Stimulated activated CD8-positive, alpha-beta memory T cell treated with anti-CD3 and anti-CD28 coated beads, Interleukin-12 subunit alpha, Interleukin-12 subunit beta, amount 100 ng/mL, for 24 hours (primary cell): ENCODE results near the gene SGSM1.

Experiments
- DNase-seq: peaks from one replicate; pipeline ENCODE4 v3.0.0-alpha.2; 2020; ENCODE audit errors: extremely low read depth

SGSM1 gene

DNA sequence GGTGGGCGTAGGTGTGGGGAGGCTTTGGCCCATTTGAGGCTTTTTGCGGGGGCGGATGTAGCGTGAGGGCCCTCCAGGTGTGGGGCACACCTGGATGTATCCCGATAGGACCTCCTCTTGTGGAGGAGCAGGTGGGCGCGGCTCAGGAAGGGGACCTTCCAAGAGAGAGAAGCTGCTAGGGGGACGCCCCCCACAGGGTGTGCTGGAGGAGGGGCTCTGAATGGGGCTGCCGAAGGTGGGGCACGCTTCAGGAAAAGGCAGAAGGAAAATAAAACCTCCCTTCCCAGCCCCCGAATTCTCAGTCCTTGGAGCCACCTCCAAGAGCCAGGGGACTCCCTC, 621 bp downstream of the SGSM1 start:
- no peak for DNase-seq

DNA sequence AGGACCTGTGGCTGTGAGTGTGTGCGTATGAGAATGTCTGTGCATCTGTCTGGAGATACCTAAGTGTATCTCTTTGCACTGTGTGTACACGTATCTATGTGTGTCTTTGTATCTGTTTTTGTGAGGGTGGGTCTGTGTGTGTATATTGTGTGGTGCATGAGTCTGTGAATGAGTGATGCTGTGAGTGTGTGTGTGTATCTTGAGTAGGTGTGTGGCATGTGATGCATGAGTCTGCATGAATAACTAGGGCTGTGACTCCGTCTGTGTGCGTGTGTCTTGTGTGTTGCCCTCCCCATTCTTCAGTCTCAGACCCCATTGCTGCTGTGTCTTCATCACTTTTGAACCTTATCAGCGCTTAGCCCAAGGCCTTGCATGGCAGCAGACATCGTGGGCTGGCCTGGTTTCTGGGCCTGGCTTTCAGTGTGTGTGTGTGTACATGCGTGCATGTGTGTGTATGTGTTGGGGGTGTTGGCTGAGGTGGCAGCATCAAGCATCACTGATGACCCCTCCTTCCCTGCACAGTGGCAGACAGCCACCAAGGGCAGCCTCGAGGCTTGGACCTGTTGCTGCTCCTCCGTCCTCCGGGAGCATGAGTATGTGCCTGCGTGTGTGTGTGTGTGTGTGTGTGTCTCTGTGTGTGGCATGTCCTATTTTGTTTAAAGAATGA, 1.4 kb downstream of the SGSM1 start:
- DNase-seq = no peak

GRCh38 chr22:24809331-24809730, 3.3 kb downstream of the SGSM1 start:
- DNase-seq = no peak

- DNase-seq = no peak
These were observed 4.2 kb downstream of the SGSM1 start for GRCh38 chr22:24810043-24810749.

GRCh38 chr22:24812950-24813775, 7.2 kb downstream of the SGSM1 start:
- no peak for DNase-seq

DNA sequence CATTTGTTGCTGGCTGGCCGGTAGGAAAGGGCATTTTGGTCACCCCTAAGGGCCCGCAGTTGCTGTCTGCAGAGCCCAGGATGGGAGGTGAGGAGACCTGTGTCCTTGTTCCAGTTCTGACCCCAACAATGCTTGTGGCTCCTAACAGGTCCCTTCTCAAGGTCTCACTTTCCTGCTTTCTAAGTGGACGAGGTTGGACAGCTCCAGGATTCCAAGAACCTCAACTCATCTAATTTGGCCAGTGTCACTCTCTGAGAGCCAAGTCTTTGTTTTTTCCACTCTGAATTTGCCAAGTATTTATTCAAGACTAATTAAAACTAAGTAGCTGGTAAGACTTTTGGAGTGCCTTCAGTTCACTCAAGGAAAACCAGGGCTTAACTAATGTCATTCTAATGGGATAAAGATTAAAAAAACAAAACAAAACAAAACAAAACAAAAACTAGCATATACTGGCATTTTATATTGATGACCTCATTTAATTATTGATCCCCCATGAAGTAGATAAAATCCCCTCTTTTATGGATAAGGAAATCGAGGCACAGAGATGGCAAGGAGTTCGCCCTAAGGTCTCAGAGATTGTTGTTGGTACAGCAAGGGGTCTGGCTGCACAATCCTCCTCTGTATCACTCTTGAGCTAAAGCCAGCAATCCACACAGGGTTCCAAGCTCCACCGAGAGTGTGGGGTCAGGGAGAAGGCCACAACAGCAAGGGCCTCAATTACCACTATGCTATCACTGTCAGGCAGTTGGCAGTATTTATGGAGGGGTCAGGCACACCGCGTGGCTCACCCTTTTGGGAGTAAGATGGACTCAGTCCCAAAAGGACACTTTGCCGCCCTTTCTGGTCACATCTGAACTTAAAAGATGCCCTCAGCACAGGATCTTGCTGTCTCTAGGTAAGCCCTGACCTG, 8.1 kb downstream of the SGSM1 start:
- DNase-seq = no peak

GRCh38 chr22:24816806-24817205, 10.8 kb downstream of the SGSM1 start:
- no peak for DNase-seq

DNA sequence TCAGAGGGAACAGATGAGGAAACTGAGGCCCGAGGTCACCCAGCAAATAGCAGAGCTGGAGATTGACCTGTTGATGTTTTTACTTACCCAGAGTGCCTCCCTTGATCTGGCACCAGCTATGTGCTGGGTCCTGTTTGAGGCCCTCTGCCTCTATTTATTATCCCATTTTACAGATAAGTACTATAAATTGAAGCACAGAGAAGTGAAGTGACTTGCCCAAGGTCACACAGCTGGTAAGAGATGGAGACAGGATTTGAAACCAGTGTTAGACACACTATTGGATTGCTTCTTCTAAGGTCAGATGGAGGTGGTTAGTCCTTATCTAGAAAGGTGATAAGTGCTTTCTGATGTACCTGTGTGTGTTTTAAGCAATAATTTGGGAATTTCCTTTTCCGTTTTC, 13.5 kb downstream of the SGSM1 start:
- no peak for DNase-seq

DNA sequence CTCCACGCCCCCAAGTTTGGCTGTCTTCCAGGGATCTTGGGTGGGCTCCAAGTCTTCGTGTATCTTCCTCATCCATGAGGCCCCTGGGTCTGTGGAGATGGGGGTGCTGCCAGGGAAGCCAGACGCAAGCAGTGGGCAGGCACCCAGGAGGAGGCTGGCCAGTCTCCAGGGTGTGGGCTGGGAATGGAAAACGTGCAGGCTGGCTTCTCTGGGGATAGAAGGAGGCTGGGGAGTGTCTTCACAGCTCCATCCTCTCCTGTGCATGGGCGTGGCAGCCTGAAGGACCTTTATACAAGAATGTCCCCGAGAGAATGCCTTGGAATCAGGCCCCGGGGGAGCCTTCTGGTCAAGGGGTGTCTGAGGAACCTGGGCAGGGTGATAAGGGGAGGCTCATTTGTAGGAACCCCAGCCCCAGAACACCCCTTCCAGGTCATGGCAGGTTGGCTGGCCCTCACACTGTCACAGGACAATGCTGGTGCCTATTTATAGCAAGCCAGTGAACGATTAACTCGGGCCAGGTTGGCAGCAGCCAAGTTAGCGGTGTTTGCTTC, 14.0 kb downstream of the SGSM1 start:
- DNase-seq = no peak

GRCh38 chr22:24822471-24822870, 16.5 kb downstream of the SGSM1 start:
- DNase-seq = no peak

DNA sequence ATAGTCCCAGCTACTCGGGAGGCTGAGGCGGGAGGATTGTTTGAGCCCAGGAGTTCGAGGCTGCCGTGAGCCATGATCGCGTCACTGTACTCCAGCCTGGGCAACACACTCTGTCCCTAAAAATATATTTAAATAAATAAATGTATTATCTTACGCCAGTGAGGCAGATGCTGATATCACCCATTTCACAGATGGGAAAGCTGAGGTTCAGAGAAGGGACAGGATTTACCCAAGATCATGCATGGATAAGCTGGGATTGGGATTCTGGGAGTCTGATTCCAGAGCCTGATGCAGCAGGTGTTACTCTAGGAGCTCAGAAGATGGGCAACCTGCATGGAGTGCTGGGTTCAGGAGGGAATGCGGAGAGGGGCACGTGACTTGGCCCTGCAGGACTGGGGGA, 17.8 kb downstream of the SGSM1 start:
- DNase-seq = no peak

DNA sequence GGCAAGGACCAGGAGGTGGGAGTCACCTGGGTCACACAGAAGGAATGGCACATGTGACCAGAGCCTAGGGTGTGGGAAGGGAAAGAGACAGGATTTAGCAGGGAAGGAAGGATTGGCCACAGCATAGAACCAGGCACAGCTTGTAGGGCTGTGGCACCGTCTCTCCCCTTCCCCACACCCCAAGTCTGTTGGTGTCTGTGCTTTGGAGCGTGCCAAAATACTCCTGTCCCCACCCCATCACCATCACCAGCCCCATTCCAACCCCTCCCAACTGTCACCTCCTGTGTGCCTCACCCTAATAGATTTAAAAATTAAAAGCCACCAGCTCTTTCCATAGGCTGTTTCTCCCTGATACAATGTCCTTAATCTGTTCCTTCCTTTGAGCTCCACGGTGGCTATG, 18.2 kb downstream of the SGSM1 start:
- no peak for DNase-seq

GRCh38 chr22:24824915-24825314, 18.9 kb downstream of the SGSM1 start:
- DNase-seq = no peak

DNA sequence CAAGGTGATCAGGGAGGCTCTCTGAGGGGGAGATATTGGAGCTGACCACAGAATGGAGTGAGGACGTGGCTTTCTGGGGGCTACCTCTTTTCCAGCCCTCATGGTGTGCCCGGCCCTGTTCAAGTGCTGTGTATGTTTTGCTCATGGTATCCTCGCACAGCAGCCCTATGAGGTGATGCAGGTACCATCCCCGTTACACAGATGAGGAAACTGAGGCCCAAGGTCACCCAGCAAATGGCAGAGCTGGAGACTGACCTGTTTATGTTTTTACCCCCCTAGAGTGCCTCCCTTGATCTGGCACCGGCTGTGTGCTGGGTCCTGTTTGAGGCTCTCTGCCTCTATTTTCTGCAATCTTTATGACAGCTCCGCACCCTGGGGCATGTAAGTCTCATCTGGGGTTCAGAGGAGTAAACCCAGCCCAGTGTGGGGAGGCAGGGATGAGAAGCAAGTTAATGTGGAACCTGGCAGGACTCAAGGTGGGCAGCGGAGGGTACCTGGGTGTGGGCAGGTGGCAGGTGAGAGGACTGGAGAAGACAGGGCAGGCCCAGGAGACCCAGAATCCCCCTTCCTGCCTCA, 20.8 kb downstream of the SGSM1 start:
- DNase-seq = no peak

GRCh38 chr22:24827296-24827695, 21.3 kb downstream of the SGSM1 start:
- no peak for DNase-seq

GRCh38 chr22:24830205-24830979, 24.4 kb downstream of the SGSM1 start:
- DNase-seq = no peak

DNA sequence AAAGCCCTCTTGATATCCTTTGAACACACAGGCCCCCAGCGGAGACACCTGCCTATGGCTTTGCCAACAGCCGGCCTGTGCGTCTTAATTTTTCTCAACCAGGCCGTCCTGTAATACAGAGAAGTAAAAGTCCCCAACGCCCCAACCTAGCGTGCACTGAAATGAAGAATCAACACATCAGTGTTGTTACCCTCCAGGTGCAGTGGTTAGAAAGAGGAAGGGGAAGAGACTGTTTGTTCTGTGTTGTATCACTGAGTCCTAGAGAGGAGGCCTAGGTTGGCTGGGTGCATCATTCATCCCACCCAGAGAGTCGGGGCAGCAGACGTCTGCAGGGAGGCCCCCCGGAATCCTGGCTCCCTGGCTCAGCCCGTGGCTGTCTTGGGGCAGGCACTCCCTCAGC, 25.7 kb downstream of the SGSM1 start:
- DNase-seq = no peak

- DNase-seq = no peak
These were observed 28.0 kb downstream of the SGSM1 start for GRCh38 chr22:24833881-24834495.

- no peak for DNase-seq
These were observed 29.0 kb downstream of the SGSM1 start for GRCh38 chr22:24834845-24835570.
